HepG2 (cell line): ENCODE measurements around the gene SLC16A2. TPM values are rescaled to one million over a fixed set of nuclear protein-coding genes. Genes with fewer than 3 reads are reported as not detected.

Source experiments
- ATAC-seq: fragments of 200-7000 bp; cut with Tn5 transposase; 3 replicates; pipeline ENCODE4 v1.9.1; 2020; ENCODE audit warnings: mild to moderate bottlenecking, moderate library complexity
- BruUV-seq: library from RNA; stranded (reverse); fragments of 400-500 nt; replicated peaks from 2 replicates; lab custom pipeline; 2021; lab: Mats Ljungman, UMichigan
- CTCF ChIA-PET: fragments of 300-600 bp; formaldehyde crosslinking; extraction: SDS; loops from one replicate; lab custom pipeline; 2021; ENCODE audit warnings: low total read pairs, inconsistent platforms, low intra/inter-chr PET ratio; lab: Yijun Ruan, JAX
- POLR2A ChIA-PET: fragments of 350-600 bp; sonication (Branson Sonifier 250); formaldehyde crosslinking; loops from one replicate; lab custom pipeline; 2020; ENCODE audit warnings: antibody characterized with exemption, inconsistent platforms; lab: Yijun Ruan, JAX
- DNase-seq: peaks from one replicate; pipeline ENCODE4 v3.0.0-alpha.2; 2015; ENCODE audit warnings: low spot score
- FAIRE-seq: peaks from 3 replicates; lab custom pipeline; 2011; peaks lifted over from hg19 to GRCh38; lab: Jason Lieb, UNC
- H2AFZ ChIP-seq: one replicate; pipeline ENCODE4 v1.6.1; 2011; ENCODE audit warnings: low read length, inconsistent platforms
- H3K27ac ChIP-seq: fragments of 300-600 bp; 3 replicates; pipeline ENCODE4 v1.8.0; 2011; ENCODE audit warnings: mixed run types, mild to moderate bottlenecking, mixed read lengths, low read length, inconsistent platforms; ENCODE audit not compliant: insufficient read depth; ENCODE audit errors: extremely low read length
- H3K27me3 ChIP-seq, 2 experiments: fragments of 200-600 bp in 1 of 2; 2 replicates in 1 of 2; 3 replicates in 1 of 2; pipeline versions ENCODE4 v1.6.0 to v1.8.0; 2011; ENCODE audit warnings: low read length in 2 of 2, mild to moderate bottlenecking in 2 of 2, moderate library complexity in 2 of 2, inconsistent platforms in 1 of 2; ENCODE audit not compliant: insufficient read depth in 2 of 2, control insufficient read depth in 1 of 2
- H3K36me3 ChIP-seq, 2 experiments: fragments of 200-600 bp in 1 of 2; replicated peaks in 1 of 2; 2 replicates in 1 of 2; 3 replicates in 1 of 2; pipeline versions ENCODE4 v1.5.1 to v1.8.0; 2011; ENCODE audit warnings: low read length in 2 of 2, inconsistent platforms in 1 of 2; ENCODE audit not compliant: insufficient read depth in 2 of 2, control insufficient read depth in 1 of 2
- H3K4me1 ChIP-seq: 2 replicates; pipeline ENCODE4 v1.5.1; 2012; ENCODE audit warnings: low read length, inconsistent platforms; ENCODE audit not compliant: insufficient read depth
- H3K4me2 ChIP-seq: 2 replicates; pipeline ENCODE4 v1.6.0; 2011; ENCODE audit warnings: low read depth, low read length, inconsistent platforms
- H3K4me3 ChIP-seq, 3 experiments: fragments of 200-600 bp in 1 of 3; sonication (generic), shearing (Covaris generic) in 1 of 3; replicated peaks in 1 of 3; 2 replicates each; pipeline ENCODE4 v1.5.1; 2011 to 2016; ENCODE audit warnings: low read length in 3 of 3, inconsistent platforms in 2 of 3, low read depth in 2 of 3, mild to moderate bottlenecking in 2 of 3, control low read depth in 1 of 3, mixed read lengths in 1 of 3; ENCODE audit not compliant: insufficient read depth in 1 of 3
- H3K79me2 ChIP-seq: one replicate; pipeline ENCODE4 v1.6.1; 2011; ENCODE audit warnings: low read length, inconsistent platforms; ENCODE audit not compliant: insufficient read depth
- H3K9ac ChIP-seq: 2 replicates; pipeline ENCODE4 v1.6.0; 2011; ENCODE audit warnings: mild to moderate bottlenecking, low read depth, low read length, inconsistent platforms; ENCODE audit not compliant: insufficient read depth
- H3K9me3 ChIP-seq: 2 replicates; pipeline ENCODE4 v1.5.1; 2012; ENCODE audit warnings: mild to moderate bottlenecking, low read length
- H4K20me1 ChIP-seq: 2 replicates; pipeline ENCODE4 v1.6.0; 2011; ENCODE audit warnings: inconsistent platforms, mild to moderate bottlenecking, low read length, moderate library complexity; ENCODE audit not compliant: insufficient read depth
- HOXA5 ChIP-seq: sonication (generic); formaldehyde crosslinking; IDR thresholded peaks from 2 replicates; pipeline ENCODE4 v1.4.0; 2020; ENCODE audit warnings: missing genetic modification reagents
- RFXANK ChIP-seq: IDR thresholded peaks from 2 replicates; pipeline ENCODE4 v1.6.1; 2016
- SPEN ChIP-seq: sonication (generic); formaldehyde crosslinking; IDR thresholded peaks from 2 replicates; pipeline ENCODE4 v1.5.1; 2020; ENCODE audit warnings: low read depth, mild to moderate bottlenecking, missing genetic modification reagents
- YEATS2 ChIP-seq: sonication (generic); formaldehyde crosslinking; IDR thresholded peaks from 2 replicates; pipeline ENCODE4 v1.4.0; 2020; ENCODE audit warnings: missing genetic modification reagents, borderline replicate concordance
- ZBTB10 ChIP-seq: sonication (generic); formaldehyde crosslinking; IDR thresholded peaks from 2 replicates; pipeline ENCODE4 v1.4.0; 2020; ENCODE audit warnings: missing genetic modification reagents, borderline replicate concordance
- ZFAT ChIP-seq: sonication (generic); formaldehyde crosslinking; conservative IDR thresholded peaks from 2 replicates; pipeline ENCODE4 v1.8.1; 2023; ENCODE audit warnings: missing genetic modification reagents, inconsistent platforms
- ZFP37 ChIP-seq: sonication (generic); formaldehyde crosslinking; IDR thresholded peaks from 2 replicates; pipeline ENCODE4 v1.4.0; 2020; ENCODE audit warnings: missing genetic modification reagents, borderline replicate concordance
- ZNF574 ChIP-seq: sonication (generic); formaldehyde crosslinking; IDR thresholded peaks from 2 replicates; pipeline ENCODE4 v1.4.0; 2020; ENCODE audit warnings: missing genetic modification reagents
- ZNF678 ChIP-seq: sonication (generic); formaldehyde crosslinking; IDR thresholded peaks from 2 replicates; pipeline ENCODE4 v1.4.0; 2020; ENCODE audit warnings: mild to moderate bottlenecking, missing genetic modification reagents
- ZNF776 ChIP-seq: sonication (generic); formaldehyde crosslinking; IDR thresholded peaks from 2 replicates; pipeline ENCODE4 v1.4.0; 2020; ENCODE audit warnings: mild to moderate bottlenecking, missing genetic modification reagents
- in situ Hi-C: cut with HindIII; loops from 2 replicates; pipeline ENCODE4 v1.10.0; 2017; ENCODE audit warnings: low pct_unique_long_range_greater_than_20kb; ENCODE audit not compliant: extremely low pct_ligation_motif_present
- intact Hi-C: fragments of 100-400 bp; cut with micrococcal nuclease; formaldehyde crosslinking; loops from one replicate; pipeline ENCODE4 v1.10.0; 2022; ENCODE audit not compliant: unreplicated experiment
- polyA plus RNA-seq, 8 experiments: library from polyadenylated mRNA; depleted of rRNA in 3 of 8; stranded (reverse) in 7 of 8; unstranded in 1 of 8; fragments of >200 nt; fragmentation: Illumina TruSeq in 4 of 8; extraction: Trizol in 4 of 8; gene quantifications; 2 replicates each; pipeline versions ENCODE4 v1.2.1 to v1.2.3, GENCODE V29; 2011 to 2016; ENCODE audit warnings: low read depth in 4 of 8, missing spikeins in 1 of 8, mixed read lengths in 1 of 8; ENCODE audit not compliant: insufficient read depth in 1 of 8
- total RNA-seq, 5 experiments: library from RNA; depleted of rRNA; stranded (reverse); fragments of >200 nt; fragmentation: Illumina TruSeq; extraction: Trizol; gene quantifications; 2 replicates each; pipeline ENCODE4 v1.2.3, GENCODE V29; 2016; ENCODE audit warnings: low read depth in 1 of 5

SLC16A2 gene
- total and polyA plus RNA-seq, 2 of the 13 experiments (the other 11 are each of a cell fraction or from before 2014, with no cell fraction given): 0.07 to 0.08 TPM

- no peak for TF ChIP-seq ZNF574 (CRISPR knock-in tag)
- TF ChIP-seq ZNF776: no peak
- no peak for TF ChIP-seq ZFP37 (CRISPR knock-in tag)
- no peak for TF ChIP-seq ZFAT (CRISPR knock-in tag)
- no peak for TF ChIP-seq YEATS2 (CRISPR knock-in tag)
- no peak for TF ChIP-seq HOXA5 (CRISPR knock-in tag)
- no peak for TF ChIP-seq SPEN
- TF ChIP-seq ZBTB10 (CRISPR knock-in tag): no peak
- no peak for TF ChIP-seq RFXANK (CRISPR knock-in tag)
- TF ChIP-seq, all 625 proteins: peak for 0
Observed at GRCh38 chrX:74465424-74465823, 44.1 kb downstream of the SLC16A2 start (continued).

GRCh38 chrX:74467656-74468055 lies 46.4 kb downstream of the SLC16A2 start:
- Histone ChIP-seq H3K36me3 (no peaks in the 10 kb centered on the region), H3K4me2 (no peak overlapping the region), H3K27me3 (no peaks in the 10 kb centered on the region), H3K9ac (no peak overlapping the region), H3K9me3 (no peaks in the 10 kb centered on the region), H4K20me1 (no peaks in the 10 kb centered on the region), H3K4me3 (no peak overlapping the region), H3K27ac (no peak overlapping the region), H2AFZ (no peak overlapping the region), H3K4me1 (no peaks in the 10 kb centered on the region), H3K79me2 (no peaks in the 10 kb centered on the region)
- ChIA-PET POLR2A (no interaction called here), CTCF (no interaction called here)
- no peak for ATAC-seq
- in situ Hi-C loops (no loop called here), intact Hi-C loops (no loop called here)
- TF ChIP-seq ZBTB10 (CRISPR knock-in tag) (no peak), ZNF678 (CRISPR knock-in tag) (no peak)
- no peak for FAIRE-seq
- BruUV-seq: no TSS peak
- DNase-seq: no peak
